Posterior cingulate gyrus (tissue), 11 donors: ENCODE data around the gene TTC39B.

Experiments used
- DNase-seq, 10 donors: peaks; one replicate each; pipeline versions ENCODE4 v3.0.0 to v3.0.0-alpha.2; 2020 to 2021; ENCODE audit warnings: mixed read lengths in 3 of 10
- intact Hi-C: fragments of 100-400 bp; cut with DNase I; formaldehyde crosslinking; loops from one replicate; pipeline ENCODE4 v1.15.1; 2023

TTC39B gene

DNA sequence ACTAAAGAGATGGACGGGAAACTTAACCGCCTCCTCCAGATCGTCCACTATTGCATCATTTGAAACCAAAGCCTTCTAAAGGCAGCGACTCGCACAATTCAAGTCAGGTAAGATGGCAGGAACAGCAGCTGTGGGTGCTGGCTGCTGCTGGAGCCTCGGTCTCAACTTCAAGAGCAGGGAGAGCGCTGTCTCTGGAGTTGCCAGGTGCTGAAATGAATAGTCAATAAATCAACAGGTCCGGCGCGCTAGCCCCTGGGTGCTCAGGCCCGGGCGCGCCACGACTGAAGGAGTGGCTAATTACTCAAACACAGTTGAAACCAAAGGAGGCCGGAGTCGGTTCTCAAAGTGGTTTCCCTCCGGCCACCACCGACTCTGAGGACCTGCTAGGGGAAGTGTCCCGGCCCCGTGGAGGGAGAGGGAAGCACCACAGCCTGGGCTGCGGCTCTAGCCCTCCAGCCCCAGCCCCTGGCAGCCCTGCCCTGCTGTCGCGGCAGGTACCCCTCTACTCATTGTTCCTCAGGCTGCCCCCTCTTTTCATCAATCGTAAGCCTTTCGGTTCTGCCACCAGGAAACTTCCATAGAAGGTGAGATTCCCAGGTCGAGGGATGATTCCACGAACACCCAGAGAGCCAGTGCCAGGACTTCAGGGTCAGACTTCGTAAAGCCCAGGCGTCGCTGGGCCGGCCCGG, 804 bp downstream of the TTC39B start:
- intact Hi-C loops = loop anchor here (10.0 kb wide), 1 partner anchor 119 kb away; the partner anchor contains the start of gene SNAPC3
- peak in 9 of 10 donors; percentile 19 to 87 (median 29) for DNase-seq

GRCh38 chr9:15305470-15305869, 1.5 kb downstream of the TTC39B start:
- intact Hi-C loops = loop anchor here (10.0 kb wide), 1 partner anchor 119 kb away; the partner anchor contains the start of gene SNAPC3

DNA sequence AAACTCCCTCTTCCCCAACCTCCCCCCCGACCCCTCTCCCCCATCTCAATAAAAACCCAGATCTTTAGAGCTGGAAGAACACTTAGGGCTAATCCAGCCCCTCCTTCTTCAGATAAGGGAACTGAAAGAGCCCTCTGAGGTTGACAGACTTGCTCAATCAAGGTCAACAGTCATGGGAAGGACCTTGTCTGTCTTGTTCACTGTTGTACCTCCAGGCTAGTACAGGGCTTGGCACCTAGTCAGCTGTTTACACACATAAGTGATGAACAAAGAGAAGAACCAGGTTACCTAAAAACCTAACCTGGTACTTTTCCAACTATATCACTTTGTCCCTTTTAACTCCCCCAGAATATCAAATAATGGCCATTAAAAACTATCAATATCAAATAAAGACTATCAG, 2.4 kb downstream of the TTC39B start:
- no peak for DNase-seq
- intact Hi-C loops = loop anchor here (10.0 kb wide), 1 partner anchor 120 kb away; the partner anchor contains the start of gene SNAPC3

More at GRCh38 chr9:15305470-15305869, 1.5 kb downstream of the TTC39B start:
- DNase-seq = no peak

GRCh38 chr9:15300218-15300617, 6.8 kb downstream of the TTC39B start:
- no peak for DNase-seq
- intact Hi-C loops = loop anchor here (10.0 kb wide), 1 partner anchor 125 kb away; the partner anchor contains the start of gene SNAPC3

GRCh38 chr9:15299374-15299939, 7.6 kb downstream of the TTC39B start:
- intact Hi-C loops = no loop called here

DNA sequence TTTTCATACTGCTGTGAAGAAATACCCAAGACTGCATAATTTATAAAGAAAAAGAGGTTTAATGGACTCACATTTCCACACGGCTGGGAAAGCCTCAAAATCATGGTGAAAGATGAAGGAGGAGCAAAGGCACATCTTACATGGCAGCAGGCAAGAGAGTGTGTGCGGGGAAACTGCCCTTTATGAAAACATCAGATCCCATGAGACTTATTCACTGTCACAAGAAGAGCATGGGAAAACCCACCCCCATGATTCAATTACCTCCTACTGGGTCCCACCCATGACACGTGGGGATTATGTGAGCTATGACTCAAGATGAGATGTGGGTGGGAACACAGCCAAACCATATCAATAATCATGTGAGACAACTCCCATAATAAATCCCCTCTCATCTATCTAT, 8.7 kb downstream of the TTC39B start:
- no peak for DNase-seq
- intact Hi-C loops = no loop called here

More at GRCh38 chr9:15299374-15299939, 7.6 kb downstream of the TTC39B start:
- no peak for DNase-seq

DNA sequence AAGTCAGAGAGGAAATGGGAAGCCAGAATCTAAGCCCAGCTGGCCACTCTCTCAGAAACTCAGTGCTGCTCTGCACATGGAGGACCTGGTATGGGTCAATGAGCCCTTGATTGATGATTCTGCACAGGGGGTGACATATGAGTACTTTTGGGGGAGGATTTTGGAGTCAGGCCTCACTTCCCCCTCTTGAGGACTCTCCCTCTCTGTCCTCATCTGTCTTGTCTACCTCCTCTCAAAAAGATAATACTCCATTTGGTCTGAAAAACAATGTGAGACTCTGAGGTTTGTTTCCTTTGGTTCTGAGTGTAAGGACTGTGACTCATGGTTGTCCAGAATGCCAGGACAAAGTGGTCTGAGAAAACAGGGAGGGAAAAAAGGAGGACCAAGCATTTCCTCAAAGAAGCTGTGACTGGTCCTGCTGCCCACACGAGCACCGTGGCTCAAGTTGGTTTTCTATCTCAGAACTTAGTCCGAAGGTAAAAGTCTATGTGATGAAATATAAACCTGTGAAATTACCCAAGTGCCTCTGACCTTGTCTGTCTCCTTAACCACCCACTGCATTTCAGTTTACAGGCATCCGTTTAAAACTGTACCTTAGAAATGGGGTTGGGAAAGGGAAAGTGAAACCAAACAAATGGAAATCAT, 11.1 kb downstream of the TTC39B start:
- no peak for DNase-seq
- intact Hi-C loops = no loop called here

DNA sequence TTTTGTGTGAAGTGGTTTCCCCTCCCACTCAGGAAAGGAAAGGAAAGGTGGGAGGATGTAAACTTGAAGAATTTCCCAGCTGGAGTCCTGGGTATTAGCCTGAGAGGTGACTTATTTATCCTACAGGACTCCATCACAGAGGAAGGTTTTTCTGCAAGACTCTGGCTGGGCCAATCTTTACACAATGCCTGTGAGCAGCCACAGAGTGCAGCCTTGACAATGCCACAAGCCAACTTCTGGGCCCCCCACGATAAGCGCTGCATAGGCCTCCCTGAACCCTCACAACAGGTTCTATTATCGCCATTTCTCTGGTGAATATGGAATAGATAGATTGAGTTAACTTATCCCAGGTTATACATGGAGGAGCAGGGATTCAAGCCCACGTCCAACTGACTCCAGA, 12.4 kb downstream of the TTC39B start:
- DNase-seq = no peak
- intact Hi-C loops = no loop called here

GRCh38 chr9:15293804-15294316, 13.2 kb downstream of the TTC39B start:
- intact Hi-C loops = no loop called here
- no peak for DNase-seq

DNA sequence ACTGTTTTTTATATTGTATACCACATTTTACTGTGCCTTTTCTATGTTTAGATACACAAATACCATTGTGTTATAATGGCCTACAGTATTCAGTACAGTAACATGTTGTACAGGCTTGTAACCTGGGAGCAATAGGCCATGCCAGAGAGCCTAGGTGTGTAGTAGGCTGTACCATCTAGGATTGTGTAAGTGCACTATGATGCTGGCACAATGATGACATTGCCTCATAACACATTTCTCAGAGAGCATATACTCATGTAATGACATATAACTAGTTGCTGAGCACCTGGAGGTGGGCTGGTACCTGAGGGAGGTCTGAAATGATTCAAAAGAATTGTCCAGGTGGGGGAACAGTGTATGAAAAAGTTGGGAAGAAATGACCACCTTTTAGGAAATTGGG, 13.9 kb downstream of the TTC39B start:
- intact Hi-C loops = no loop called here
- no peak for DNase-seq

- DNase-seq = no peak
- intact Hi-C loops = no loop called here
Observed at GRCh38 chr9:15289603-15290002, 17.4 kb downstream of the TTC39B start.

- intact Hi-C loops = no loop called here
- no peak for DNase-seq
Observed at GRCh38 chr9:15287309-15287708, 19.7 kb downstream of the TTC39B start.

DNA sequence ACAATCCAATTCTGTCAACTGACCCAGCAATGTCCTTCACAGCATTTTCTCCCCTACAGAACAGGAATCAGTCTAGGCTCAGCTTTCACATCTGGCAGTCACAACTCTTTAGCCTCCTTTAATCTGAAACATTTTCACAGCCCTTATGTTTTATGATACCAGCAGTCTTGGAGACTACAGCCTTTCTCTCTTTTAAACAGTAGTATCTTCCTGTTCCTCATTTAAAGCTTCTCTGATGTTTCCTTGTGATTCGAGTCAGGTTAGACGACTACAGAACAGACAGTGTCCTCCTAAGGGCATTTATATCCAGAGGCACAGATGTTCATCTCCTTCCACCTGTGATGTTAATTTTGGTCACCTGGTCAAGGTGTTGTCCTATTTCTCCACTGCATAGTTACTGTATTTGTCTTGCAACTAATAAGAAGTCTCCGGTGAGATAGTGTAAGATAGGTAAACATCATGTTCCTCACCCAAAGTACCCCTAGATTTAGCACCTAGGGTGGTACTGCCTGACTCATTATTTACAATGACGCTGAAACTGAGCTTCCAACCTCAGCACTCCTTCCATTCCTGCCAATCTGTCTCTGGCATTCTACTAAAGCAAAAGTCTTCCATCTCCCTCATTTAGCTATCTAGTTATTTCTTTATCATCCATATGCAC, 20.7 kb downstream of the TTC39B start:
- DNase-seq = no peak
- intact Hi-C loops = no loop called here

DNA sequence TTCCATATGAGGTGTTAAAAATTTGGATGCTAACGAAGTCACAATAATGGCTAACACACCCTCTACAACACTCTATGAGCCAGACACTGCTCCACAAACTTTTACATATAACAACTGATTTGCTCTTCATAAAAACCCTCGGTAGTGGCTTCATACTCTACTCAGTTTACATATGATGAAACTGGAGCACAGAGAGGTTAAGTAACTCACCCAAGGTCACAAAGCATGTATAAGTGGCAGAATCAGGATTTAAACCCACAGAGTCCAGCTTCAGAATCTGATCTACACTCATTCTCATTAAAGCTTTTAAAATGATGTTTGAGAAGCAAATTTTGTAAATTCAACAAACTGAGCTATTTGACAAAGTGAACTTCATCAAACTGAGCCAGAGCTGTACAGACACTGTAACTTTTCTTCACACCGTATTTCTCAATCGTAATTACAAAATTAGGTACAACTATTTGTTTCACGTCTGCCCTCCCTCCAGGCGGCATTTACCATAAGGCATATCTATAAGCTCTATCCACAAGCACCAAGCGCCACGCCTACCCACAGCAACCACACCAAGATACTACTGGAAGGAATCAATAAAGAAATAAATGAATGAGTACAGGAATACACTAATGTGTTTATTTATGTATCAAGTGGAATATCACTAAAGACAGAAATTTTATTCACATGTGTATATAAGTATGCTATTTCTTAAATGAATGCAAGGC, 24.3 kb downstream of the TTC39B start:
- DNase-seq = no peak
- intact Hi-C loops = no loop called here

DNA sequence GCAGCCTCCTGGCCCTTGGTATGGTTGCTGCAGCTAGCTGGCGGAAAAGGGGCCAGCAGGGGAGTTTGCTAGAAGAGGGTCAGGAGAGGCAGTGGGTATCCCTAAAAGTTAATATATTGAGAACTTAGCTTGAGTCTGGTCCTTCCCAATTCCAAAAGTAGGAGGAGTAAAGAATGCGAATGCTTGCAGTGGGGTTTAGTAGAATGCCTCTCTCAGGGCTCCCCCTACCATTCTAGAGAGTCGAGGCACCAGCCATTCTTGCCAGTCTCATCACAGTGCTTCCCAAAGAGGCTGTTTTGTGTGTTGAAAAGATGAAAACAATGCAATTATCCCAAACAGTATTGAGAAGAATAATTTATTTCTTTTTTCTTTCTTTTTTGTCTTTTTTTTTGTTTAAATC, 26.4 kb downstream of the TTC39B start:
- no peak for DNase-seq
- intact Hi-C loops = no loop called here

DNA sequence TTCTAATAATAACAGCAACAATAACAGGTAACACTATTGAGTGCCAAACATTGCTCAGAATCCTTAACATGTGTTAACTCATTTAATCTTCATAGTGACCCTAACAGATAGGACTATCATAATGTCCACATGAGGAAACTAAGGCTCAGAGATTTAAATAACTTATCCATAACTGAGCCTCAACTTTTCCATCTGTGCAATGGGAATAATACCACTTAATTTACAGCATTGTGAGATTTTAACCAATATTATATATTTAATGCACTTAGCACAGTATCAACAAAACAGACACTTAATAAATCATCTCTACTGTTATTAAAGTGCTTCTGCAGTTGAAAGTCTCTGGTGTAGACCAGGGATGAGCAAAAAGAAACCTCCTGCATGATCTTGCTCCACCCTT, 28.2 kb downstream of the TTC39B start:
- intact Hi-C loops = loop anchor here (5.0 kb wide), 2 partner anchors 143 to 328 kb away; partner anchors contain the start of gene SNAPC3
- DNase-seq = no peak

GRCh38 chr9:15278091-15278687, 28.8 kb downstream of the TTC39B start:
- intact Hi-C loops = loop anchor here (5.0 kb wide), 2 partner anchors 144 to 329 kb away; partner anchors contain the start of gene SNAPC3
- no peak for DNase-seq

GRCh38 chr9:15277400-15278090, 29.5 kb downstream of the TTC39B start:
- DNase-seq = no peak
- intact Hi-C loops = loop anchor here (5.0 kb wide), 2 partner anchors 145 to 330 kb away; partner anchors contain the start of gene SNAPC3
